Type B pancreatic cell (in vitro differentiated cells): ENCODE measurements around the gene PSPC1. TPM values are rescaled to one million over a fixed set of nuclear protein-coding genes. Genes with fewer than 3 reads are reported as not detected.
A peak's percentile ranks its signal among the peaks of the same experiment; 100 is the strongest.

ENCODE experiments used
- DNase-seq: peaks from one replicate; pipeline ENCODE4 v3.0.0; 2021; ENCODE audit warnings: mixed read lengths; ENCODE audit not compliant: unreplicated experiment; ENCODE audit errors: extremely low spot score
- H3K27ac Mint-ChIP-seq: 2 replicates; pipeline ENCODE4 v1.8.0; 2021; ENCODE audit warnings: mild to moderate bottlenecking, mixed read lengths
- H3K27me3 Mint-ChIP-seq: 2 replicates; pipeline ENCODE4 v1.8.0; 2021; ENCODE audit warnings: mixed read lengths
- H3K36me3 Mint-ChIP-seq: 2 replicates; pipeline ENCODE4 v1.8.0; 2021; ENCODE audit warnings: mixed read lengths
- H3K4me1 Mint-ChIP-seq: one replicate; pipeline ENCODE4 v1.8.0; 2021; ENCODE audit warnings: mixed read lengths; ENCODE audit not compliant: unreplicated experiment
- H3K4me3 Mint-ChIP-seq: 2 replicates; pipeline ENCODE4 v1.8.0; 2021; ENCODE audit warnings: mild to moderate bottlenecking, mixed read lengths
- H3K9me3 Mint-ChIP-seq: 2 replicates; pipeline ENCODE4 v1.8.0; 2021; ENCODE audit warnings: mixed read lengths
- CTCF ChIP-seq: fragments of 200-600 bp; sonication (generic); conservative IDR thresholded peaks from 2 replicates; pipeline ENCODE4 v1.5.0; 2021; ENCODE audit warnings: antibody characterized with exemption, mild to moderate bottlenecking
- total RNA-seq: library from RNA; stranded (reverse); gene quantifications from 2 replicates; pipeline ENCODE4 v1.2.1, GENCODE V29; 2021; ENCODE audit warnings: low replicate concordance

The PSPC1 gene
- total RNA-seq, 1 donor from 2014 or later, result 83.6 TPM

GRCh38 chr13:19670147-19670546, 112.6 kb downstream of the PSPC1 start:
- Mint-ChIP-seq H3K9me3 (no peaks in the 10 kb centered on the region), H3K27ac (no peak overlapping the region), H3K36me3 (peaks cover 26% of the 10 kb centered on the region), H3K4me3 (no peak overlapping the region), H3K27me3 (no peaks in the 10 kb centered on the region), H3K4me1 (no peaks in the 10 kb centered on the region)
- no peak for DNase-seq
- no peak for TF ChIP-seq CTCF

- Mint-ChIP-seq H3K9me3 (no peaks in the 10 kb centered on the region), H3K27ac (peak overlapping the region; percentile 26), H3K4me3 (no peak overlapping the region), H3K4me1 (no peaks in the 10 kb centered on the region), H3K36me3 (peaks cover 33% of the 10 kb centered on the region), H3K27me3 (no peaks in the 10 kb centered on the region)
- TF ChIP-seq CTCF, result no peak
- no peak for DNase-seq
These were observed 114.0 kb downstream of the PSPC1 start for GRCh38 chr13:19668778-19669177.

- Mint-ChIP-seq H3K9me3 (no peaks in the 10 kb centered on the region), H3K27ac (no peak overlapping the region)
- no peak for DNase-seq
These were observed 117.3 kb downstream of the PSPC1 start for GRCh38 chr13:19665427-19665859.

GRCh38 chr13:19664481-19665230, 118.1 kb downstream of the PSPC1 start:
- peaks cover 32% of the 10 kb centered on the region for H3K36me3 Mint-ChIP-seq
- no peak overlapping the region for H3K27ac Mint-ChIP-seq

More at GRCh38 chr13:19665427-19665859, 117.3 kb downstream of the PSPC1 start:
- H3K36me3 Mint-ChIP-seq, result peaks cover 32% of the 10 kb centered on the region
- no peak for TF ChIP-seq CTCF
- no peaks in the 10 kb centered on the region for H3K27me3 Mint-ChIP-seq
- H3K4me3 Mint-ChIP-seq, result no peak overlapping the region
- H3K4me1 Mint-ChIP-seq, result no peaks in the 10 kb centered on the region

GRCh38 chr13:19663416-19663979, 119.2 kb downstream of the PSPC1 start:
- no peak for DNase-seq
- Mint-ChIP-seq H3K9me3 (no peaks in the 10 kb centered on the region), H3K27ac (no peak overlapping the region), H3K27me3 (no peaks in the 10 kb centered on the region), H3K4me3 (no peak overlapping the region), H3K4me1 (peaks cover 2% of the 10 kb centered on the region), H3K36me3 (peaks cover 35% of the 10 kb centered on the region)
- TF ChIP-seq CTCF, result no peak

More at GRCh38 chr13:19664481-19665230, 118.1 kb downstream of the PSPC1 start:
- DNase-seq, result no peak
- no peak for TF ChIP-seq CTCF
- Mint-ChIP-seq H3K4me1 (no peaks in the 10 kb centered on the region), H3K4me3 (no peak overlapping the region), H3K9me3 (no peaks in the 10 kb centered on the region), H3K27me3 (no peaks in the 10 kb centered on the region)
